ENCODE measurements around the gene SP140.
"Not testable (repeated sequence)": the region's sequence is repeated elsewhere in the genome, so short reads cannot be mapped to it uniquely, and the experiment has no call there.

Gene SP140

GRCh38 chr2:230295192-230295591 lies 69.7 kb downstream of the SP140 start:
- no peak for DNase-seq

- DNase-seq: no peak
Measured at GRCh38 chr2:230296917-230297316, 71.4 kb downstream of the SP140 start.

GRCh38 chr2:230299618-230300017 lies 74.1 kb downstream of the SP140 start:
- no peak for DNase-seq

- no peak for DNase-seq
Measured at GRCh38 chr2:230305416-230306275, 80.1 kb downstream of the SP140 start.

GRCh38 chr2:230306474-230306873 lies 80.9 kb downstream of the SP140 start:
- no peak for DNase-seq

- DNase-seq: no peak
Measured at GRCh38 chr2:230307485-230307884, 81.9 kb downstream of the SP140 start.

GRCh38 chr2:230308402-230309000 lies 83.0 kb downstream of the SP140 start:
- no peak for DNase-seq

GRCh38 chr2:230310792-230311191 lies 85.3 kb downstream of the SP140 start:
- DNase-seq: not testable (repeated sequence)

GRCh38 chr2:230311634-230312033 lies 86.1 kb downstream of the SP140 start:
- DNase-seq: not testable (repeated sequence)

GRCh38 chr2:230312638-230313037 lies 87.1 kb downstream of the SP140 start:
- no peak for DNase-seq

GRCh38 chr2:230317366-230317765 lies 91.8 kb downstream of the SP140 start:
- DNase-seq: no peak

GRCh38 chr2:230318190-230319121 lies 92.9 kb downstream of the SP140 start:
- no peak for DNase-seq

- DNase-seq: peak; percentile 50
Measured at GRCh38 chr2:230319211-230319862, 93.8 kb downstream of the SP140 start.

GRCh38 chr2:230321031-230321430 lies 95.5 kb downstream of the SP140 start:
- no peak for DNase-seq

GRCh38 chr2:230322561-230323384 lies 97.2 kb downstream of the SP140 start:
- peak; percentile 31 for DNase-seq

- DNase-seq: no peak
Measured at GRCh38 chr2:230323385-230324106, 98.0 kb downstream of the SP140 start.

- DNase-seq: peak; percentile 25
Measured at GRCh38 chr2:230324503-230324902, 99.0 kb downstream of the SP140 start.

- DNase-seq: no peak
Measured at GRCh38 chr2:230325316-230326243, 100.0 kb downstream of the SP140 start.

- DNase-seq: peak; percentile 75
Measured at GRCh38 chr2:230326453-230327417, 101.2 kb downstream of the SP140 start, which contains the start of gene SP140L. SP140L (plus strand) TSS chr2:230327193; CDS start chr2:230327270, 77 bp downstream.

Measured in activated CD4-positive, CD25-positive, alpha-beta regulatory T cell treated with anti-CD3 and anti-CD28 coated beads, Interleukin-2, amount 50 U/mL, for 72 hours (primary cell).